Measurements from ENCODE around the gene TRIM40. TPM values are rescaled to one million over a fixed set of nuclear protein-coding genes. Genes with fewer than 3 reads are reported as not detected.

The TRIM40 gene
- not detected in 2 replicates for total RNA-seq

- CTCF ChIA-PET: interaction anchor here (1.1 kb wide), 1 partner anchor 217 kb away, joined by 3 read pairs; no protein-coding TSS in a partner anchor
- no peaks in the 10 kb centered on the region for H3K9me3 Mint-ChIP-seq
- POLR2A ChIA-PET: no interaction called here
- H3K27ac Mint-ChIP-seq: no peak within 1 kb of the TSS
- H3K4me1 Mint-ChIP-seq: peaks cover 4% of the 10 kb centered on the region
- DNase-seq (no peak), ATAC-seq (ENCODE audit: low read depth) (no peak)
- no peak within 1 kb of the TSS for H3K4me3 Mint-ChIP-seq
- intact Hi-C loops (cut with micrococcal nuclease): no loop called here
- no peak for TF ChIP-seq CTCF (IDR thresholded peaks at IDR 0.05)
- H3K36me3 Mint-ChIP-seq (ENCODE audit: low read depth): no peaks in the 10 kb centered on the region
- H3K27me3 Mint-ChIP-seq: peaks cover 44% of the 10 kb centered on the region
Measured at GRCh38 chr6:30135757-30136156, at the start of gene TRIM40. TRIM40 (plus strand) TSS chr6:30136140; CDS start chr6:30137037, 897 bp downstream.

GRCh38 chr6:30087876-30088275 lies 48.1 kb upstream of the TRIM40 start:
- Mint-ChIP-seq H3K9me3 (no peaks in the 10 kb centered on the region), H3K4me3 (no peak overlapping the region), H3K27ac (no peak overlapping the region), H3K27me3 (peaks cover 58% of the 10 kb centered on the region), H3K4me1 (no peaks in the 10 kb centered on the region), H3K36me3 (ENCODE audit: low read depth) (no peaks in the 10 kb centered on the region)
- no peak for DNase-seq
- intact Hi-C loops (cut with micrococcal nuclease): no loop called here
- ChIA-PET CTCF (interaction anchor here (1.5 kb wide), 1 partner anchor 15 kb away, joined by 8 read pairs; no protein-coding TSS in a partner anchor), POLR2A (interaction anchor here (0.7 to 1.0 kb wide), 2 partner anchors 16 to 221 kb away, joined by 3 read pairs; no protein-coding TSS in a partner anchor)
- TF ChIP-seq CTCF (IDR thresholded peaks at IDR 0.05): no peak
- no peak for ATAC-seq (ENCODE audit: low read depth)

GRCh38 chr6:30091577-30092381 lies 44.2 kb upstream of the TRIM40 start:
- no peak overlapping the region for H3K27ac Mint-ChIP-seq
- no peaks in the 10 kb centered on the region for H3K4me1 Mint-ChIP-seq
- no peaks in the 10 kb centered on the region for H3K9me3 Mint-ChIP-seq
- ATAC-seq (ENCODE audit: low read depth): no peak
- ChIA-PET POLR2A (interaction anchor here (0.7 kb wide), 1 partner anchor 11 kb away, joined by 4 read pairs; no protein-coding TSS in a partner anchor), CTCF (no interaction called here)
- no peak overlapping the region for H3K4me3 Mint-ChIP-seq
- intact Hi-C loops (cut with micrococcal nuclease): no loop called here
- no peak for TF ChIP-seq CTCF (IDR thresholded peaks at IDR 0.05)
- no peak for DNase-seq
- no peaks in the 10 kb centered on the region for H3K36me3 Mint-ChIP-seq (ENCODE audit: low read depth)
- H3K27me3 Mint-ChIP-seq: peaks cover 81% of the 10 kb centered on the region

- Mint-ChIP-seq H3K4me3 (no peak overlapping the region), H3K27me3 (peaks cover 82% of the 10 kb centered on the region), H3K36me3 (ENCODE audit: low read depth) (no peaks in the 10 kb centered on the region), H3K4me1 (peaks cover 3% of the 10 kb centered on the region), H3K27ac (no peak overlapping the region), H3K9me3 (no peaks in the 10 kb centered on the region)
- intact Hi-C loops (cut with micrococcal nuclease): no loop called here
- DNase-seq: no peak
- CTCF ChIA-PET: no interaction called here
- no peak for ATAC-seq (ENCODE audit: low read depth)
- POLR2A ChIA-PET: interaction anchor here (0.7 kb wide), 1 partner anchor 10 kb away, joined by 4 read pairs; no protein-coding TSS in a partner anchor
- TF ChIP-seq CTCF (IDR thresholded peaks at IDR 0.05): no peak
Measured at GRCh38 chr6:30092852-30093543, 42.9 kb upstream of the TRIM40 start.
